HuH-7 (cell line): ENCODE results near the gene DAD1.
"Not testable (repeated sequence)": the region's sequence is repeated elsewhere in the genome, so short reads cannot be mapped to it uniquely, and the experiment has no call there.

Experiments used
- DNase-seq: peaks from one replicate; pipeline ENCODE4 v3.0.0; 2011; ENCODE audit warnings: low spot score

Gene DAD1

GRCh38 chr14:22552001-22552826, 36.8 kb downstream of the DAD1 start:
- DNase-seq: no peak

- DNase-seq: no peak
Measured at GRCh38 chr14:22551605-22551997, 37.4 kb downstream of the DAD1 start.

GRCh38 chr14:22549981-22550673, 38.9 kb downstream of the DAD1 start:
- DNase-seq: no peak

GRCh38 chr14:22549324-22549962, 39.6 kb downstream of the DAD1 start:
- no peak for DNase-seq

- DNase-seq: no peak
Measured at GRCh38 chr14:22547948-22548750, 40.9 kb downstream of the DAD1 start.

- DNase-seq: no peak
Measured at GRCh38 chr14:22547313-22547947, 41.6 kb downstream of the DAD1 start.

- no peak for DNase-seq
Measured at GRCh38 chr14:22546722-22547071, 42.3 kb downstream of the DAD1 start.

GRCh38 chr14:22545842-22546721, 42.9 kb downstream of the DAD1 start:
- no peak for DNase-seq

GRCh38 chr14:22544881-22545420, 44.1 kb downstream of the DAD1 start:
- no peak for DNase-seq

GRCh38 chr14:22544406-22544805, 44.6 kb downstream of the DAD1 start:
- no peak for DNase-seq

- not testable (repeated sequence) for DNase-seq
Measured at GRCh38 chr14:22543570-22544357, 45.3 kb downstream of the DAD1 start.

GRCh38 chr14:22542360-22542759, 46.7 kb downstream of the DAD1 start:
- DNase-seq: no peak

GRCh38 chr14:22541721-22542120, 47.3 kb downstream of the DAD1 start:
- DNase-seq: no peak

- DNase-seq: no peak
Measured at GRCh38 chr14:22540811-22541360, 48.1 kb downstream of the DAD1 start.

GRCh38 chr14:22540293-22540692, 48.7 kb downstream of the DAD1 start:
- DNase-seq: no peak

GRCh38 chr14:22539831-22540230, 49.2 kb downstream of the DAD1 start:
- no peak for DNase-seq

GRCh38 chr14:22538671-22539228, 50.3 kb downstream of the DAD1 start:
- no peak for DNase-seq

- DNase-seq: no peak
Measured at GRCh38 chr14:22537436-22538310, 51.4 kb downstream of the DAD1 start.
